HG03039 (cell line): ENCODE measurements around the gene GALNT13.

Source experiments
- ATAC-seq: cut with Tn5 transposase; IDR thresholded peaks from one replicate; pipeline ENCODE4 v1.9.1; 2021; ENCODE audit warnings: mild to moderate bottlenecking, moderate library complexity; ENCODE audit not compliant: unreplicated experiment

GALNT13 gene

GRCh38 chr2:154394600-154394999 is 522.9 kb downstream of the GALNT13 start:
- ATAC-seq: no peak

- no peak for ATAC-seq
Observed at GRCh38 chr2:154400563-154401290, 529.0 kb downstream of the GALNT13 start.

GRCh38 chr2:154402213-154402612 is 530.5 kb downstream of the GALNT13 start:
- peak; percentile 50 for ATAC-seq

GRCh38 chr2:154403242-154403790 is 531.6 kb downstream of the GALNT13 start:
- no peak for ATAC-seq

GRCh38 chr2:154408786-154409185 is 537.1 kb downstream of the GALNT13 start:
- no peak for ATAC-seq

GRCh38 chr2:154422251-154422650 is 550.5 kb downstream of the GALNT13 start:
- ATAC-seq: no peak

- no peak for ATAC-seq
Observed at GRCh38 chr2:154425994-154426393, 554.3 kb downstream of the GALNT13 start.

- ATAC-seq: no peak
Observed at GRCh38 chr2:154427453-154427852, 555.7 kb downstream of the GALNT13 start.

GRCh38 chr2:154428022-154428421 is 556.3 kb downstream of the GALNT13 start:
- ATAC-seq: no peak

- no peak for ATAC-seq
Observed at GRCh38 chr2:154433010-154433409, 561.3 kb downstream of the GALNT13 start.

- no peak for ATAC-seq
Observed at GRCh38 chr2:154437104-154437503, 565.4 kb downstream of the GALNT13 start.

GRCh38 chr2:154439156-154439555 is 567.4 kb downstream of the GALNT13 start:
- no peak for ATAC-seq

- no peak for ATAC-seq
Observed at GRCh38 chr2:154443919-154444318, 572.2 kb downstream of the GALNT13 start.

- ATAC-seq: no peak
Observed at GRCh38 chr2:154446324-154446723, 574.6 kb downstream of the GALNT13 start.

GRCh38 chr2:154447727-154448418 is 576.2 kb downstream of the GALNT13 start:
- no peak for ATAC-seq

- no peak for ATAC-seq
Observed at GRCh38 chr2:154449951-154450658, 578.4 kb downstream of the GALNT13 start.

GRCh38 chr2:154452471-154452870 is 580.7 kb downstream of the GALNT13 start:
- no peak for ATAC-seq

GRCh38 chr2:154452906-154453493 is 581.3 kb downstream of the GALNT13 start:
- ATAC-seq: no peak

GRCh38 chr2:154455166-154455565 is 583.4 kb downstream of the GALNT13 start:
- ATAC-seq: no peak

- no peak for ATAC-seq
Observed at GRCh38 chr2:154455866-154456265, 584.1 kb downstream of the GALNT13 start.

- ATAC-seq: no peak
Observed at GRCh38 chr2:154457286-154457685, 585.6 kb downstream of the GALNT13 start.
